Left renal cortex interstitium (tissue), 4 donors: Measurements from ENCODE around the gene CCSAP. TPM values are rescaled to one million over a fixed set of nuclear protein-coding genes. Genes with fewer than 3 reads are reported as not detected.

Source experiments
- DNase-seq, 4 donors: peaks; one replicate each; pipeline ENCODE4 v3.0.0-alpha.2; 2013; ENCODE audit warnings: low read depth in 4 of 4, low spot score in 2 of 4, missing footprints in 1 of 4
- polyA plus RNA-seq, 4 donors: library from polyadenylated mRNA; unstranded; fragments of 120-200 nt; gene quantifications; one replicate each; pipeline ENCODE4 v1.2.1, GENCODE V29; 2013; ENCODE audit not compliant: insufficient read length in 4 of 4

The CCSAP gene
- polyA plus RNA-seq, 4 donors, result 8.3 to 10.9 (median 9.1) TPM

GRCh38 chr1:229365569-229365968 lies 22.7 kb upstream of the CCSAP start:
- DNase-seq, result no peak

- no peak for DNase-seq
Measured at GRCh38 chr1:229364207-229365065, 21.6 kb upstream of the CCSAP start.

- no peak for DNase-seq
Measured at GRCh38 chr1:229363723-229364122, 20.9 kb upstream of the CCSAP start.

- DNase-seq, result no peak
Measured at GRCh38 chr1:229360420-229360819, 17.6 kb upstream of the CCSAP start.

GRCh38 chr1:229355661-229356060 lies 12.8 kb upstream of the CCSAP start:
- DNase-seq, result no peak

- no peak for DNase-seq
Measured at GRCh38 chr1:229354226-229354625, 11.4 kb upstream of the CCSAP start.

GRCh38 chr1:229352975-229353374 lies 10.1 kb upstream of the CCSAP start:
- no peak for DNase-seq

- no peak for DNase-seq
Measured at GRCh38 chr1:229349463-229350385, 6.9 kb upstream of the CCSAP start.

- no peak for DNase-seq
Measured at GRCh38 chr1:229347528-229347927, 4.7 kb upstream of the CCSAP start.

GRCh38 chr1:229344937-229345684 lies 2.3 kb upstream of the CCSAP start:
- DNase-seq, result no peak

GRCh38 chr1:229344139-229344538 lies 1.3 kb upstream of the CCSAP start:
- no peak for DNase-seq

- peak in 3 of 4 donors; percentile 37 to 69 (median 66) for DNase-seq
Measured at GRCh38 chr1:229341774-229342655, 832 bp downstream of the CCSAP start.

- no peak for DNase-seq
Measured at GRCh38 chr1:229340496-229340895, 2.4 kb downstream of the CCSAP start.

GRCh38 chr1:229339520-229339919 lies 3.3 kb downstream of the CCSAP start:
- DNase-seq, result no peak

GRCh38 chr1:229339086-229339485 lies 3.8 kb downstream of the CCSAP start:
- DNase-seq, result no peak

- no peak for DNase-seq
Measured at GRCh38 chr1:229336345-229336744, 6.5 kb downstream of the CCSAP start.

- DNase-seq, result no peak
Measured at GRCh38 chr1:229334716-229335115, 8.1 kb downstream of the CCSAP start.

GRCh38 chr1:229334269-229334668 lies 8.6 kb downstream of the CCSAP start:
- no peak for DNase-seq

GRCh38 chr1:229328598-229329362 lies 14.1 kb downstream of the CCSAP start:
- DNase-seq, result no peak
